ENCODE measurements around the gene CRIP2. TPM values are rescaled to one million over a fixed set of nuclear protein-coding genes. Genes with fewer than 3 reads are reported as not detected.

CRIP2 gene
- total and polyA plus RNA-seq, 10 of the 15 experiments (the other 5 are each of a cell fraction or from before 2014, with no cell fraction given): 0.04 to 0.62 (median 0.37) TPM; not detected in 5

GRCh38 chr14:105430565-105430964, 44.1 kb upstream of the CRIP2 start:
- FAIRE-seq (no peak), ATAC-seq (no peak), DNase-seq (ENCODE audit: low read depth, low spot score) (no peak)
- in situ Hi-C loops (cut with MboI): no loop called here
- H3K4me2 ChIP-seq (ENCODE audit: control insufficient read depth, insufficient read depth): no peak overlapping the region
- 88% methylated on average over 9 of the region's 9 CpGs for WGBS (ENCODE audit: insufficient coverage, insufficient replicate concordance, low lambda C conversion rate, missing lambda C conversion rate)
- CTCF ChIA-PET: no interaction called here
- H3K27ac ChIP-seq (ENCODE audit: control insufficient read depth, insufficient read depth): no peak overlapping the region
- intact Hi-C loops (cut with micrococcal nuclease; ENCODE audit: unreplicated experiment): no loop called here
- RAD21 ChIA-PET (ENCODE audit: unreplicated experiment): no interaction called here
- POLR2A ChIA-PET: no interaction called here
- no peaks in the 10 kb centered on the region for H3K27me3 ChIP-seq (replicated peaks in 1 of 2; ENCODE audit: control insufficient read depth in 2 of 2, insufficient read depth in 2 of 2, low read length in 1 of 2)
- no peaks in the 10 kb centered on the region; the same call in 1 of the 2 replicates for H4K20me1 ChIP-seq (ENCODE audit: control insufficient read depth, insufficient read depth)
- H3K9ac ChIP-seq (ENCODE audit: control insufficient read depth, insufficient read depth, low read length): no peak overlapping the region
- SMC1A ChIA-PET (ENCODE audit: uncharacterized antibody, unreplicated experiment): no interaction called here
- no peak overlapping the region for H2AFZ ChIP-seq (ENCODE audit: control insufficient read depth, low read depth, low read length)
- H3K4me1 ChIP-seq (ENCODE audit: control insufficient read depth, insufficient read depth, low read length): no peaks in the 10 kb centered on the region; the same call in 1 of the 2 replicates
- peaks cover 32% of the 10 kb centered on the region for H3K79me2 ChIP-seq (ENCODE audit: control insufficient read depth, insufficient read depth, low read length)
- BruUV-seq (replicated peaks): TSS peak; percentile 14
- H3K36me3 ChIP-seq (ENCODE audit: control insufficient read depth in 2 of 2, insufficient read depth in 2 of 2, low read length in 1 of 2): peaks cover 2 to 4% of the 10 kb centered on the region in 2 experiments; a peak in 3 of 4 replicates
- no peak overlapping the region for H3K4me3 ChIP-seq
- H3K9me3 ChIP-seq (replicated peaks; ENCODE audit: control insufficient read depth, insufficient read depth, low read length): no peaks in the 10 kb centered on the region; the same call in 2 of the 3 replicates
- no peak for TF ChIP-seq TCF7 (IDR thresholded peaks at IDR 0.05; ENCODE audit: borderline replicate concordance)
- TF ChIP-seq, protein P1, sequence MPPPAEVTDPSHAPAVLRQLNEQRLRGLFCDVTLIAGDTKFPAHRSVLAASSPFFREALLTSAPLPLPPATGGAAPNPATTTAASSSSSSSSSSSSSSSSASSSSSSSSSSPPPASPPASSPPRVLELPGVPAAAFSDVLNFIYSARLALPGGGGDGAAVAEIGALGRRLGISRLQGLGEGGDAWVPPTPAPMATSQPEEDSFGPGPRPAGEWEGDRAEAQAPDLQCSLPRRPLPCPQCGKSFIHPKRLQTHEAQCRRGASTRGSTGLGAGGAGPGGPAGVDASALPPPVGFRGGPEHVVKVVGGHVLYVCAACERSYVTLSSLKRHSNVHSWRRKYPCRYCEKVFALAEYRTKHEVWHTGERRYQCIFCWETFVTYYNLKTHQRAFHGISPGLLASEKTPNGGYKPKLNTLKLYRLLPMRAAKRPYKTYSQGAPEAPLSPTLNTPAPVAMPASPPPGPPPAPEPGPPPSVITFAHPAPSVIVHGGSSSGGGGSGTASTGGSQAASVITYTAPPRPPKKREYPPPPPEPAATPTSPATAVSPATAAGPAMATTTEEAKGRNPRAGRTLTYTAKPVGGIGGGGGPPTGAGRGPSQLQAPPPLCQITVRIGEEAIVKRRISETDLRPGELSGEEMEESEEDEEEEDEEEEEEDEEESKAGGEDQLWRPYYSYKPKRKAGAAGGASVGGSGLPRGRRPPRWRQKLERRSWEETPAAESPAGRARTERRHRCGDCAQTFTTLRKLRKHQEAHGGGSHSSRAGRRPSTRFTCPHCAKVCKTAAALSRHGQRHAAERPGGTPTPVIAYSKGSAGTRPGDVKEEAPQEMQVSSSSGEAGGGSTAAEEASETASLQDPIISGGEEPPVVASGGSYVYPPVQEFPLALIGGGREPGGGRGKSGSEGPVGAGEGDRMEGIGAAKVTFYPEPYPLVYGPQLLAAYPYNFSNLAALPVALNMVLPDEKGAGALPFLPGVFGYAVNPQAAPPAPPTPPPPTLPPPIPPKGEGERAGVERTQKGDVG (CRISPR knock-in tag; IDR thresholded peaks at IDR 0.05): no peak
- TF ChIP-seq IKZF2 (IDR thresholded peaks at IDR 0.05): no peak
- TF ChIP-seq STAT1 (conservative IDR thresholded peaks at IDR 0.05): no peak
- no peak for TF ChIP-seq POLR2AphosphoS5 (IDR thresholded peaks at IDR 0.05; ENCODE audit: low read length)
- no peak for TF ChIP-seq SREBF1 (IDR thresholded peaks at IDR 0.05; ENCODE audit: low read length)
- no peak for TF ChIP-seq E2F4 (IDR thresholded peaks at IDR 0.05; ENCODE audit: low read depth, low read length)
- TF ChIP-seq PAX5 (IDR thresholded peaks at IDR 0.05; ENCODE audit: borderline replicate concordance, low read depth, low read length): no peak
- TF ChIP-seq KAT2A (conservative IDR thresholded peaks at IDR 0.05; ENCODE audit: control insufficient read depth, low read depth, low read length): no peak
